Posterior cingulate gyrus (tissue), 11 donors: ENCODE measurements around the gene PITPNM1.
"Not testable (repeated sequence)": the region's sequence is repeated elsewhere in the genome, so short reads cannot be mapped to it uniquely, and the experiment has no call there.

ENCODE experiments used
- DNase-seq, 10 donors: peaks; one replicate each; pipeline versions ENCODE4 v3.0.0 to v3.0.0-alpha.2; 2020 to 2021; ENCODE audit warnings: mixed read lengths in 3 of 10
- intact Hi-C: fragments of 100-400 bp; cut with DNase I; formaldehyde crosslinking; loops from one replicate; pipeline ENCODE4 v1.15.1; 2023

The PITPNM1 gene

DNA sequence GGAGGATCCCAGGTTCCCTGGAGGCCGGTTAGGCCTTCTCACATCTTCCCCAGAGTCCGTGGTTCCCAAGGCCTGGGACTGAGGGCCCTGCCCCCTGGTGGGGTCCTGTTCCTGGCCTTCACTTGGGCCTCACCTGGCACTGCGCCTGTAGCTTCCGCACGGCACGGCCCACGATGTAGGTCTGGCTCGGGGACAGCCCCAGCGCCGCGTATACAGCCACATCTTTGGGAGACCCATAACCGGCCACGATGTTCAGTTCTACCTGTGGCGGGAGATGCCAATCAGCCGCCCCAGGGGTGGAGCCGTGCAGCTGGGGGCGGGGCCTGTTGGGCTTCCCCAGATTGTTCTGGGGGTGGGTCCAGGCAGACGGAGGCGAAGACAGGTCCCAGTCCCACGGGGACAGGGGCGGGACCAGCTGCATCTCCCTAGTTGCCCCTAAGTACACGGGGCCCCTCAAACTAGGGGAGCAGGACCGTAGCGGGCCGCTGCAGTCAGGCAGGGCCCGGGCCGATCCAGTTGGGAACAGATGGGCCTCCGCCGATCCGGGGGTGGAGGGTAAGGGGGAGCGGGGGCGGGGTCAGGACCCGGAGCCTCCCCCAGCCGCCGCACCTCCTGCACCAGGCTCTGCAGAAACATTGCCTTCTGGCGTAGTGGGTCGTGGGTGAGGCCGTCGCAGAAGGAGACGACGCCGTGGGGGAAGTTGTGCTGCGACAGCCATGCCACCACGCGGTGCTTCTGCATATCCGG, 12.2 kb downstream of the PITPNM1 start:
- DNase-seq, result peak in 2 of 10 donors; percentile 70 to 75
- intact Hi-C loops, result no loop called here

DNA sequence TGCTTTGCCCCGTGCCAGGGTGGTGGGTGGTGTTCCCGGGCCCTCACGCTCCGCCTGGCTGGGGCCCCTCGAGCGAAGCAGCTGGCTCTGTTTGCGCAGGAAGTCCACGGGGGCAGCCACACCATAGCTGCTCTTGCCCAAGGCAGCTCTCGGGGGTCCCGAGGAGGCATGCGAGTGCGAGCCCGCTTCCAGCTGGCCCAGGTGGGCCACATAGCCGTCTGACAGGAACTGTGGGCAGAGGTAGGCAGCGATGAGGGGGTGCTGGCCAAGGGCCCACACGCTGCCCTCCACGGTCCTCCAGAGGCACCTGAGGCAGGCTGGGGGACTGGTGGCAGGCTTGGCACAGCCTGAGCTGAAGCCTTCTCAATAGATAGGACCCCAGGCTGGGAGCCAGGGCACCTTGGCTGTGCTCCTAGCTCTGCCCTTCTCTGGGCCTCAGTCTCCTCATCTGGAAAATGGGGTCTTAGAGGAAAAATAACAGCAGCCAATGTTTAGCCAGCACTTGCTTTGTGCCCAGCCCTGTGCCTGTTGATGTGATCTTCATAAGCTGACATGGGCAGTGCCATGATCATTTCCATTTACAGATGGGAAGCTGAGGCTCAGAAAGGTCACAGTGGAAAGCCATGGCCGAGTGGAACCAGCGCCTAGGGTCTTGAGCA, 13.0 kb downstream of the PITPNM1 start:
- DNase-seq, result peak in 2 of 10 donors; percentile 64 to 82
- intact Hi-C loops, result no loop called here

DNA sequence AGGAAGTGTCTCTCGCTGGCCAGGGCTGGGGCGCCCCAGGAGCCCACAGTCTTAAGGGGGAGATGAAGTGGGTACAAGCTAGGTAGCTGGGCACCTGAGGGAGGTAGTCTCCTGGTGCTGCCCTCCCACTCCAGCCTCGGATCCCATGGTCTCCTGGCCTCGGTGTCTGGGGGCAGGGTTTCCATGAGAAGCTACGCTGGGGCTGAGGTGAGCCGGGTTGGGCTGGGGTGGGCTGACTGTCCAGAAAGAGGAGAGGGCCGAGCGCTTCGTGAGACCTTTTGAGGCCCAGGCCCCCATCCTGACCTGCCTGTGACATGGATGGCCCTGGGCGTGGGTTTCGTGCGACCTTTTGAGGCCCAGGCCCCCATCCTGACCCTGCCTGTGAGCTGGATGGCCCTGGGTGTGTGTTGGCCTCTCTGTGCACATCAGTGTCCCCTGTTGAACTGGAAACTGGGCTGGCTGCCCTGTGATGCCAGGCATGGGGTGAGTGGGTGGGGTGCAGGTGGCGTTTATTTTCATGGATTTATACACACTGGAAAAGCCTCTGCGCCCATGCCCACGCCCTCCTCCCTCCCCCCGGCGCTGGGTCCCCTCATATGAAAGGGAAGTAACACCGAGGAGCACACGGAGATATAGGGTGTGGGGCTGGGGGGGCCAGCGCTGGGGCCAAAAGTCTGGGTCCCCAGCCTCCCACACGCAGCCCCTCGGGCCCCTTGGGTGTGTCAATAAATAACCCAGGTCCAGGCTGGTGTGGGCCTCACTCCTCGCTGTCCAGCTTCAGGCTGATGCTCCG, 13.7 kb downstream of the PITPNM1 start:
- DNase-seq, result peak in 2 of 10 donors; percentile 74 to 76
- intact Hi-C loops, result no loop called here

DNA sequence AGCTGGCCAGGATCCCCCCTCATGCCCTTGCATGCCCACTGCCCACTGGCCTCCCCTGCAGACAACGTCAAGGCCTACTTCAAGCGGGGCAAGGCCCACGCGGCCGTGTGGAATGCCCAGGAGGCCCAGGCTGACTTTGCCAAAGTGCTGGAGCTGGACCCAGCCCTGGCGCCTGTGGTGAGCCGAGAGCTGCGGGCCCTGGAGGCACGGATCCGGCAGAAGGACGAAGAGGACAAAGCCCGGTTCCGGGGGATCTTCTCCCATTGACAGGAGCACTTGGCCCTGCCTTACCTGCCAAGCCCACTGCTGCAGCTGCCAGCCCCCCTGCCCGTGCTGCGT, 14.5 kb downstream of the PITPNM1 start:
- DNase-seq, result peak in 2 of 10 donors; percentile 74 to 81
- intact Hi-C loops, result no loop called here

DNA sequence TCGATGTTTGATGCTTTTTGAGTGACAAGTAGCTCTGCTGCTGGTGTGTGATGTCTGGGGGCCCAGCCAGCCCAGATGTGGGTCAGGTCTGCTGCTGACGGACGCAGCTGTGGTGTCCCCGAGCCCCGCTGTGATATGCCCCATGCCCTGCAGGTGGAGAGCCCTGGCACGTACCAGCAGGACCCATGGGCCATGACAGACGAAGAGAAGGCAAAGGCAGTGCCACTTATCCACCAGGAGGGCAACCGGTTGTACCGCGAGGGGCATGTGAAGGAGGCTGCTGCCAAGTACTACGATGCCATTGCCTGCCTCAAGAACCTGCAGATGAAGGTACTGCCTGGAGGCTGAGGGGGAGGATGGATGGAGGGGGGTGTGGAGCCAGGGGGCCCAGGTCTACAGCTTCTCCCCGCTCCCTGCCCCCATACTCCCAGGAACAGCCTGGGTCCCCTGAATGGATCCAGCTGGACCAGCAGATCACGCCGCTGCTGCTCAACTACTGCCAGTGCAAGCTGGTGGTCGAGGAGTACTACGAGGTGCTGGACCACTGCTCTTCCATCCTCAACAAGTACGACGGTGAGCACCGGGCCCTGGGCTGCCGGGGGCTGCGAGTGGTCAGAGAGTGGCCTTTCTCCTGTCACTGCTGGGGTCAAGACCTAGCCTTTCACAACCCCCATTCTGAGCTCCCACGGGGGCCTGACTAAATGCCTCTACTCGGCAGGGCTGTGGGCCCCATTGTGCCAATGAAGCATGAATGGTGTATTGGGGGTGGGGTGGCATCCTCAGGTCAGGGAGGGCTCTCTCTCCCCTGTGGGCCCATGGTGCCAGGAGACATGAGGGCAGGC, 15.1 kb downstream of the PITPNM1 start:
- intact Hi-C loops, result no loop called here
- DNase-seq, result no peak

DNA sequence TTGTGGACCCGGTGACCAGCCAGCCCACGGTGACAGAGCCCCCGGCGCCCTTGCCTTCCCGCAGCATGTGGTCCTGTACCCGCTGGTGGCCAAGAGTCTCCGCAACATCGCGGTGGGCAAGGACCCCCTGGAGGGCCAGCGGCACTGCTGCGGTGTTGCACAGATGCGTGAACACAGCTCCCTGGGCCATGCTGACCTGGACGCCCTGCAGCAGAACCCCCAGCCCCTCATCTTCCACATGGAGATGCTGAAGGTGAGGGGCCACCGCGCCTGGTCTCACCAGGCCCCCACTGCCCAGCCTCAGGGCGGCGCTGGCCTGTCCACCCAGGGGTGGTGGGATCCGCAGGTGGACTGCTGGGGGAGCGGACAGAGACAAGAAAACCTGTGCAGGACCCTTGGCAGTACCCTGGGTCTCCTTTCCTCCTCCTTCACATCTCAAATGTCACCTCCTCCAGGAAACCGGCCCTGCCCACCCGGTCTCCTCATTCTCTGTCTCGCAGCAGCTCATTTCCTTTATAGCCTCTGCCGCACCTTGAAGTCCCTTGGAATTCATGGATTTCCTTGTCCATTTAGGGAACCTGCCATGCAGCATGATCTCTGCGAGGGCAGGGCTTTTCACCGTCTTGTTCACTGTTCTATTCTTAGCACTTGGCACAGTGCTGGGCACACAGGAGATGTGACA, 15.8 kb downstream of the PITPNM1 start:
- no peak for DNase-seq
- intact Hi-C loops, result no loop called here

DNA sequence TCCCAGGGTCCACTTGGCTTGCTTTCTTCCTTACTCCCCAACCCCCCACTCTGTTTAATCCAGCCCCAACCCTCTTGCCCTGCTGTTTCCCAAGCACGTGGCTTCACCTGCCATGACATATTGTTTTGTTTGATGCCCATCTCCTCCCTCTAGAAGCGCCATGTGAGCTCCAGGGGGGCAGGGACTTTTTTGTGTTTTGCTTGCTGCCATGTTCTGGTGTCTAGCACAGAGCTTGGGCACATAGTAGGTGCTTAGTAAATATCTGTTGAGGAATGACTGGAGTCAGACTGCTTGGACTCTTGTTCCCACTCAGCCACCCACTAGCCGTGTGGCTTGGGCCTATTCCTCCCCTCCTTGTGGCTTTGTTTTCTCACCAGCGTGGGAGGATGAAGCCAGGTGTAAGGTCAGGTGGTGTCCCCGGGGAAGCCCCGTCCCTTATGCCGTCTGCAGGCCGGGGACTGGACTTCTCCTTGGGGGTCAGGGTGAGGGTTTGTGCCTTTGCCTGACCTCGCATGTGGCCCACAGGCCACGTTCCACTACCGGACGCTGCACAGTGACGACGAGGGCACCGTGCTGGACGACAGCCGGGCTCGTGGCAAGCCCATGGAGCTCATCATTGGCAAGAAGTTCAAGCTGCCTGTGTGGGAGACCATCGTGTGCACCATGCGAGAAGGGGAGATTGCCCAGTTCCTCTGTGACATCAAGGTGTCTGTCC, 18.5 kb downstream of the PITPNM1 start:
- intact Hi-C loops, result no loop called here
- DNase-seq, result no peak

DNA sequence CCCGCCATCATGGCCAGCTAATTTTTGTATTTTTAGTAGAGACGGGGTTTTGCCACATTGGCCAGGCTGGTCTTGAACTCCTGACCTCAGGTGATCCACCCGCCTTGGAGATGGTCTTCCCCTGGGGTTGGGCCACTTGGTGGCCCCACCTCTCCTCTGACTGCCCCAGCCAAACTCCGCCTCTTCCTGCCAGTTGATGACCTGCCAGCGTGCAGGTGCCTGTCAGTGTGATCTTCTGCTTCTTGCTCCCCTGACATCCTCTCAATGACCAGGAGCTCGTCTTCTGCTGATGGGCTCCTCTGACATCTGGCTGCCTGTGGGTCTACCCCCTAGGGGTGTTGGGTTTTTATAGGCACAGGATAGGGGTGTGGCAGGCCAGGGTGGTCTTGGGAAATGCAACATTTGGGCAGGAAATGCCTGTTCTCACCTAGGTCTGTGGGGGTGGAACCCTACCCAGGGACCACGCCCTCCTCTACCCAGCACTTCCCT, 19.2 kb downstream of the PITPNM1 start:
- peak in 2 of 10 donors; percentile 47 to 55 for DNase-seq
- intact Hi-C loops, result loop anchor here (2.0 kb wide), 1 partner anchor 13 kb away; no protein-coding TSS in a partner anchor

DNA sequence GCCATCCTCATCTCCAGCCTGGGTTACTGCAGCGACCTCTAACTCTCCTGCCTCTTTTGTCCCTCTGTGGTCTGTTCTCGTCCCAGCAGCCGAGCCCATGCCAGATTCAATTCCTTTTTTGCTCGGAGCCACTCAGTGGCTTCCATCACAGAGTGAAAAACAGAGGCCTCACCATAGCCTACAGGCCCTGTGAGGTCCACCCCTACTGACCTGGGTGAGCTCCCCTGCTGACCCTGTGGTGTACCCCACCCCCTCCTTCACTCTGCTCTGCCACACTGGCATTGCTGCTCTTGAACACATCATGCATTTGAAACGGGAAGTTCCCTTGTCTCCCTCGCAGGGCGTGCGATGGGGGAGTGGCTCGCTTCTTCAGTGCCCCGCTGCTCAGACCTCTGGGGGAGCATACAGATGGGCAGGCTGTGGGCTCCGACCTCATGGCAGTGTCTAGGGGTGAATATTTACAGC, 20.3 kb downstream of the PITPNM1 start:
- intact Hi-C loops, result loop anchor here (2.0 kb wide), 1 partner anchor 14 kb away; no protein-coding TSS in a partner anchor
- no peak for DNase-seq

DNA sequence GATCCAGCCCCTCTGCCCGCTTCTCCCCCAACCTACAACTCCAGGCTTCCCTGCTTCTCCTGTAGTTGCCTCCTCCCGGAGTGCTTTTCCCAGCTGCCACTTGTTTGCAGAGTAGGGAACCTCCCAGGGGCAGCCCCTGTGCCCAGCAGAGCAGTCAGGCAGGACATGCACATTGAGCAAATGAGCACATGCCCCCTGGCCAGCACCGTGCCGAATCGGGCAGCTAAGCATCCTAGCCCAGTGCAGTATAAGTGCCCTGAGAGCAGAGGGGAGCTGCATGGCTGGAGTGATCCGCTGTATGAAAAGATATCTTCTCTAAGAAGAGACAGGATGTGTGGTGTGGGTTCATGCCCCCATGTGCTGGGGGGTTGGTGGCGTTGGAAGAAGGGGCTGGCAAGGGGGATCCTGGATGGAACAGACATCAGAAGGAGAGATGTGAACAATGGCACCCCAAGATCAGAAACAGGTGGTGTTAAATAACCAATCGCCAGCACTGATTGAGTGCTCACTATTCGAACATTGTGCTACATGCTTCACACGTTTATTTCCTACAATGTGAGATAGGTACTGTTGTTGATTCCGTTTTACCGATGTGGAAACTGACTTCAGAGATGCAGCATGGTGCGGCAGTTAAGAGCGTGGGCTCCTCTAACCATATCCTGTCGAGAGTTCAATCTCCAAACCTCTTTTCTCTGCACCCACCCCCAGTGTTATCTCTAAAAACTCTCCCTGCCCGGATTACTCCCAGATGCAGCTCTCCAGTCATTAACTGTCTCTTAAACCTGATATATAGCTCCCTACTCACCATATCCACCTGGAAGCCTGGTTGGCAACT, 21.1 kb downstream of the PITPNM1 start:
- intact Hi-C loops, result loop anchor here (2.0 kb wide), 2 partner anchors 15 kb away; partner anchors contain the start of gene TMEM134
- DNase-seq, result no peak

DNA sequence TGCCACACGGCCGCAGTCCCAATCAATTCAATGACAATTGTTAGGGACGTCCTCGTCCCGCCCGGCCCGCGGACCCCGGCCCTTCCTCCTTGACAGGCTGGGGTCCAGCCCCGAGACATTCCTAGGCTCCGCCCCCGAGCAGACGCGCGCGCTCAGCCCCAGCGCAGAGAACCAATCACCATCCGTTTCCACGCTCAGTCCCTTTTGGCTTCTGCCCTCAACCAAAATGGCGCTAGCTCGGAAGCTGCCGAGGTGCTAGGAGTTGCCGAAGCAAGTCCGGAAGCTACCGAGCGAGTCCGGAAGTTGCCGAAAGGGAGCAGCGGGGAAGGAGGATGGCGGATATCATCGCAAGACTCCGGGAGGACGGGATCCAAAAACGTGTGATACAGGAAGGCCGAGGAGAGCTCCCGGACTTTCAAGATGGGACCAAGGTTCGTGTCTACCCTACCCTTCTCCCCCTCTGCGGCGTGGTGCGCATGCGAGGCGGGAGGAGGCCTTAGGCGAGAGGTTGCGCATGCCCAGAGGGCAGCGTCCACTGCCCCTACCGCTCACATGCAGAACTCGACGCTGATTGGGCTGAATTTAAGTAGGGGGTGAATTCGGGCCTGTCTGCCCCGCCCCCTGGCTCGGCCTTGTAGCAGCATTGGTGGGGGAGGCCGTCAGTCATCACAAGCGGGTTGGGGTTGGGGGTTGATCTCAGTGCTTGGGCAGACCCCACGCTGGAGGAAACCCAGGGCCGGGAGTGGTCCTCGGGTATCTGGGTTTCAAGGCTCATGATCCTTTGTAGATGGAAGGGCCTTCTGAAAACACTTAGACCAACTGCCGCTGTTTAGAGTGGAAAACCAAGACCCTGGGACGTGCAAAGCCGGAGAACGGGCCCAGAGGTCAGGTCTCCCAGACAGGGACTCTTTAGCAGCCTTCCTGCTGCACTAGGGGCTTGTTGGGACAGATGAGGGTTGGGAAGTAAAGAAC, 22.1 kb downstream of the PITPNM1 start, which contains the start of gene AIP:
TSS of gene AIP (plus strand) at position 200 of the 972 bp plus-strand sequence. CDS start at position 333, 133 bp downstream.
- intact Hi-C loops, result loop anchor here (2.0 kb wide), 1 partner anchor 14 kb away; the partner anchor contains the start of gene TMEM134
- DNase-seq, result peak; percentile 92 to 99 (median 96)

DNA sequence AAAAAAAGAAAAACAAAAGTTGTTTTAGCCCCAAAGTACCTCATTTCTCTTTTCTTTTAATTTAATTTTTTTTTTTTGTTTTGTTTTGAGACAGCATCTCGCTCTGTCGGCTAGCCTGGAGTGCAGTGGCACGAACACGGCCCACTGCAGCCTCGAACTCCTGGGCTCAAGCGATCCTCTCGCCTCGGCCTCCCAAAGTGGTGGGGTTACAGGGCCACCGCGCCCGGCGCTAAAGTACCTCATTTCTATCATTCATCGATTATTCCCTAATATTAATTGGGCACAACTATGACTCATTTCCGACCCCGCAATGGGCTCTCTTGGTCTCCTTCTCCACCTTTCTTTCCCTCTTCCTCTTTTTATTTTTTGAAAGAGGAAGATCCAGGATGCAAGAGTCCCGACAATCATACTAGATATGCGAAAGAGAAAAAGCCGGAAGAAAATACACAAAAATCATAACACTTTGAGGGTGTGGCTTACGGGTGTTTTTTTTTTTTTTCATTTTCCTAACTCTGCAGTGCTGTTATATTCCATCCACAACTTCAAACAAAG, 22.8 kb downstream of the PITPNM1 start:
- intact Hi-C loops, result loop anchor here (2.0 kb wide), 1 partner anchor 14 kb away; the partner anchor contains the start of gene TMEM134
- DNase-seq, result no peak

DNA sequence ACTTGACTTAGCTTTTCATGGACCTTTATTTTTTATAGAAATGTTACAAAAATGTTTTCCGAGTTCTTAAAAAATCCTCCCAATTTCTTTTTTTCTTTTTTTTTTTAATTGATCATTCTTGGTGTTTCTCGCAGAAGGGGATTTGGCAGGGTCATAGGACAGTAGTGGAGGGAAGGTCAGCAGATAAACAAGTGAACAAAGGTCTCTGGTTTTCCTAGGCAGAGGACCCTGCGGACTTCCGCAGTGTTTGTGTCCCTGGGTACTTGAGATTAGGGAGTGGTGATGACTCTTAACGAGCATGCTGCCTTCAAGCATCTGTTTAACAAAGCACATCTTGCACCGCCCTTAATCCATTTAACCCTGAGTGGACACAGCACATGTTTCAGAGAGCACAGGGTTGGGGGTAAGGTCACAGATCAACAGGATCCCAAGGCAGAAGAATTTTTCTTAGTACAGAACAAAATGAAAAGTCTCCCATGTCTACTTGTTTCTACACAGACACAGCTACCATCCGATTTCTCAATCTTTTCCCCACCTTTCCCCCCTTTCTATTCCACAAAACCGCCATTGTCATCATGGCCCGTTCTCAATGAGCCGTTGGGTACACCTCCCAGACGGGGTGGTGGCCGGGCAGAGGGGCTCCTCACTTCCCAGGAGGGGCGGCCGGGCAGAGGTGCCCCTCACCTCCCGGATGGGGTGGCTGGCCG, 27.7 kb downstream of the PITPNM1 start:
- DNase-seq, intact Hi-C loops: not testable (repeated sequence)

DNA sequence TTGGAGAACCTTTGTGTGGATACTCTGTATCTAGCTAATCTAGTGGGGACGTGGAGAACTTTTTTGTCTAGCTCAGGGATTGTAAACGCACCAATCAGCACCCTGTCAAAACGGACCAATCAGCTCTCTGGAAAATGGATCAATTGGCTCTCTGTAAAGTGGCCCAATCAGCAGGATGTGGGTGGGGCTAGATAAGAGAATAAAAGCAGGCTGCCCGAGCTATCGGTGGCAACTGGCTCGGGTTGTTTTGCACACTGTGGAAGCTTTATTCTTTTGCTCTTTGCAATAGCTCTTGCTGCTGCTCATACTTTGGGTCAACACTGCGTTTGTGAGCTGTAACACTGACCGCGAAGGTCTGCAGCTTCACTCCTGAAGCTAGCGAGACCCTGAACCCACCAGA, 28.5 kb downstream of the PITPNM1 start:
- intact Hi-C loops, DNase-seq: not testable (repeated sequence)

DNA sequence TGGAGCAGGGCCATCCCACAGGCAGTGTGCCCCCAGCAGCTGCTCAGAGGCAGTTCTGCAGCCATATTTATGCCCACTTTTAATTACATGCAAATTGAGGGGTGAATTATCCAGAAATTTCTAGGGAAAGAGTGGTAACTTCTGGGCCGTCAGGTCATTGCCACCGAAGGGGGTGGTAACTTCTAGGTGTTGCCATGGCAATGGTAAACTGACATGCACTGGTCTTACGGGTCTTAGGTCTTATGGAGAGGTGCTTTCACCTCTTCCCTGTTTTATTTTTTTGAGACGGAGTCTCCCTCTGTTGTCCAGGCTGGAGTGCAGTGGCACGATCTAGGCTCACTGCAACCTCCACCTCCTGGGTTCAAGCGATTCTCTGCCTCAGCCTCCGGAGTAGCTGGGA, 32.3 kb downstream of the PITPNM1 start:
- intact Hi-C loops, result loop anchor here (5.0 kb wide), 1 partner anchor 41 kb away; no protein-coding TSS in a partner anchor
- DNase-seq, result no peak
